HEK293T (cell line): Measurements from ENCODE around the gene TRIM16.
"Not testable (repeated sequence)": the region's sequence is repeated elsewhere in the genome, so short reads cannot be mapped to it uniquely, and the experiment has no call there.

ENCODE experiments used
- HDGF ChIP-seq: fragments of 450-650 bp; IDR thresholded peaks from 2 replicates; pipeline ENCODE4 v1.6.1; 2017; ENCODE audit warnings: antibody characterized with exemption, borderline replicate concordance
- L3MBTL2 ChIP-seq: fragments of 450-650 bp; conservative IDR thresholded peaks from 2 replicates; pipeline ENCODE4 v1.6.1; 2016; ENCODE audit warnings: mild to moderate bottlenecking

- TF ChIP-seq L3MBTL2, HDGF: not testable (repeated sequence)
Measured at GRCh38 chr17:15645099-15645941, 38.8 kb downstream of the TRIM16 start.
